Measurements from ENCODE around the gene MCU. TPM values are rescaled to one million over a fixed set of nuclear protein-coding genes. Genes with fewer than 3 reads are reported as not detected.

Gene MCU
- total and polyA plus RNA-seq, 2 of the 8 experiments (the other 6 are each of a cell fraction or from before 2014, with no cell fraction given) = 51.6 to 62.2 TPM

DNA sequence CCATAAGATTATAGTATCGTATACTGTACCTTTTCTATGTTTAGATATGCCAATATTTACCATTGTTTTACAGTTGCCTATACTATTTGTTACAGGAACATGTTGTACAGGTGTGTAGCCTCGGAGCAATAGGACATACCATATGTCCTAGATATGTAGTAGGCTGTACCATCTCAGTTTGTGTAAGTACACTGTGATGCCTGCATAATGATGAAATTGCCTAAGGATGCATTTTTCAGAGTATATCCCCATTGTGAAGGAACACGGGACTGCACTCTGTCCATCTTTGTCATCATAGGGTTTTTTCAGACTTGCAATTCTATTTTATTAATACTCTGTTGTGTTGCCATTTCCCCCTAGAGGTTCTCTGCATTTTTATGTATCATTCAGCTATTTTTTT lies 50.1 kb downstream of the MCU start (continued):
- no peak for TF ChIP-seq KDM4A (IDR thresholded peaks at IDR 0.05; ENCODE audit: low read depth, low read length, severe bottlenecking)
